Esophagus (tissue), 2 donors: ENCODE results near the gene GNE. TPM values are rescaled to one million over a fixed set of nuclear protein-coding genes. Genes with fewer than 3 reads are reported as not detected.
"Not testable (repeated sequence)": the region's sequence is repeated elsewhere in the genome, so short reads cannot be mapped to it uniquely, and the experiment has no call there.

Experiments used
- H3K27ac ChIP-seq, 2 donors: one replicate each; pipeline ENCODE4 v1.5.1; 2013; ENCODE audit warnings: low read depth in 2 of 2, mild to moderate bottlenecking in 2 of 2, inconsistent platforms in 1 of 2, low read length in 1 of 2, moderate library complexity in 1 of 2
- H3K27me3 ChIP-seq, 2 donors: one replicate each; pipeline ENCODE4 v1.6.1; 2013; ENCODE audit warnings: low read length in 2 of 2, control low read depth in 1 of 2, mild to moderate bottlenecking in 1 of 2; ENCODE audit not compliant: insufficient read depth in 2 of 2, control insufficient read depth in 1 of 2
- H3K36me3 ChIP-seq, 2 donors: one replicate each; pipeline ENCODE4 v1.6.1; 2013; ENCODE audit warnings: low read length in 1 of 2; ENCODE audit not compliant: control insufficient read depth in 2 of 2, insufficient read depth in 2 of 2
- H3K4me1 ChIP-seq, 2 donors: one replicate each; pipeline ENCODE4 v1.6.1; 2013; ENCODE audit warnings: low read length in 1 of 2; ENCODE audit not compliant: control insufficient read depth in 2 of 2, insufficient read depth in 2 of 2
- H3K4me3 ChIP-seq, 2 donors: one replicate each; pipeline ENCODE4 v1.5.1; 2013; ENCODE audit warnings: low read length in 2 of 2, mild to moderate bottlenecking in 2 of 2, low read depth in 1 of 2, moderate library complexity in 1 of 2
- H3K9me3 ChIP-seq, 2 donors: one replicate each; pipeline ENCODE4 v1.6.1; 2013; ENCODE audit warnings: mild to moderate bottlenecking in 2 of 2, low read depth in 1 of 2, low read length in 1 of 2, moderate library complexity in 1 of 2; ENCODE audit not compliant: control insufficient read depth in 2 of 2, insufficient read depth in 1 of 2
- WGBS, 2 donors: extraction: QIAGEN DNeasy Blood & Tissue Kit; methylation state at CpG; one replicate each; pipeline ENCODE4 v1.1.7; 2013; 5-methylcytosine and 5-hydroxymethylcytosine counted together
- polyA plus RNA-seq, 2 donors: library from polyadenylated mRNA; stranded (reverse); fragments of 200-250 nt; gene quantifications; one replicate each; pipeline ENCODE4 v1.2.3, GENCODE V29; 2013
- donor health status: healthy with polysubstance abuse.
- donor health status: Bipolar disorder and iron deficiency.

GNE gene
- polyA plus RNA-seq, 2 donors, result 4.8 to 13.0 TPM

- not testable (repeated sequence) for H3K36me3 ChIP-seq, H3K4me3 ChIP-seq, H3K27ac ChIP-seq, H3K4me1 ChIP-seq, H3K27me3 ChIP-seq, H3K9me3 ChIP-seq
- 66 to 67% methylated on average over 8 of the region's 8 CpGs for WGBS, 2 donors
Measured at GRCh38 chr9:36248061-36248460, 10.2 kb downstream of the GNE start.

DNA sequence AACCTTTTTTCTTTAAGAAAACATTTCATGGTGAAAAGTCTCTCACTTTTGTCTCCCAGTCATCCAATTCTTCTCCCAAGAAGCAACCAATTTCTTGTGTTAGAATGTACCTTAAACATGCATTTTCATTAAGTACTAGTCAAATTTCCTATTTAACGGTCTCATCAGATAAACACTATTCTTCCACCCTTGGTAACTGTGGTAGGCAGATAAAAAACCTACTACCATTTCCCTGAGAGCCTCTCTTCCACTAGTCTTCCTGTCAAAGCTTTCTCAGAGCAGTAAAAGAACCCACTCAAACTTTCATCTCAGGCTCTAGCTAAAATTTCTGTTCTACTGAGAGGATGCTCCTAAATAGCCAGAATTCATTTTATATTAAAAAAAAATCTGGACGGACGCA lies 10.9 kb downstream of the GNE start:
- Histone ChIP-seq H3K4me3 (no peak overlapping the region), H3K9me3 (no peaks in the 10 kb centered on the region), H3K27ac (no peak overlapping the region), H3K36me3 (peaks cover 7% of the 10 kb centered on the region in 2 donors), H3K4me1 (no peaks in the 10 kb centered on the region), H3K27me3 (no peaks in the 10 kb centered on the region)
- WGBS, 2 donors, result 92 to 95% methylated on average over 3 of the region's 3 CpGs

- no peak overlapping the region for H3K4me3 ChIP-seq
- H3K9me3 ChIP-seq, result no peaks in the 10 kb centered on the region
- H3K27ac ChIP-seq, result no peak overlapping the region
- no peaks in the 10 kb centered on the region for H3K27me3 ChIP-seq
- H3K36me3 ChIP-seq, result peaks cover 7% of the 10 kb centered on the region in 2 donors
- 87 to 92% methylated on average over 6 of the region's 6 CpGs for WGBS, 2 donors
- no peaks in the 10 kb centered on the region for H3K4me1 ChIP-seq
Measured at GRCh38 chr9:36245906-36246305, 12.3 kb downstream of the GNE start.

DNA sequence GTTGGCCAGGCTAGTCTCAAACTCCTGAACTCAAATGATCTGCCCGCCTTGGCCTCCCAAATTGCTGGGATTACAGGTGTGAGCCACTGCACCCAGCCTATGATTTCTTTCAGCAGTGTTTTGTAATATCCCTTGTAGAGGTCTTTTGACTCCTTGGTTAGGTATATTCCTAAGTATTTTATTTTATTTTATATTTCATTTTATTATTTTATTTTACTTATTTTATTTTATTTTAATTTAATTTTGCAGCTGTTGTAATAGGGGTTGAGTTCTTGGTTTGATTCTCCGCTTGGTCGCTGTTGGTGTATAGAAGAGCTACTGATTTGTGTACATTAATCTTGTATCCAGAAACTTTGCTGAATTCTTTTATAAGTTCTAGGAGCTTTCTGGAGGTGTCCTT lies 18.6 kb downstream of the GNE start:
- not testable (repeated sequence) for H3K36me3 ChIP-seq
- 97% methylated on average over 3 of the region's 3 CpGs for WGBS, 2 donors

GRCh38 chr9:36239205-36239604 lies 19.0 kb downstream of the GNE start:
- not testable (repeated sequence) for H3K36me3 ChIP-seq, H3K9me3 ChIP-seq, H3K27ac ChIP-seq, H3K27me3 ChIP-seq, H3K4me1 ChIP-seq, H3K4me3 ChIP-seq
- WGBS, 2 donors, result 97 to 100% methylated on average over 7 of the region's 7 CpGs

More for the DNA sequence above, 18.6 kb downstream of the GNE start:
- H3K27ac ChIP-seq, H3K27me3 ChIP-seq, H3K4me1 ChIP-seq, H3K4me3 ChIP-seq, H3K9me3 ChIP-seq: not testable (repeated sequence)

DNA sequence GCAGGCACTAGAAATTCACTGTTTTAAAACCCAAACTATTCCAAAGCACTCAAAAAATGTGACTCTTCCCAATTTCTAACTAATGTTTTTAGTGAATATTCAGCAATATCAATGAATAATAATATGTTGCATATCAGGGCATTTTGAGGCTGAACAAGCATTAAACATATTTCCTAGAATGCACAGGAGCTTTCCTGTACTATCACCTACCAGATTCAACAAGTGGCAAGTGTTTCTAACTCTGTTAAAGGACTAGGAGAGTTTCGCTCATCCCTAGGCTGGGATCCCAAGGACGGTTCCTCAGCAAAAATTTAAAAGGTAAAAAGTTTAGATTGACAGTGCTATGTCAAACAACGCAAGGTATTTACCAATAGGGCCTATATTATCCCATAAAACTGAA lies 21.0 kb downstream of the GNE start:
- Histone ChIP-seq H3K9me3 (no peaks in the 10 kb centered on the region), H3K27ac (no peak overlapping the region), H3K4me3 (no peak overlapping the region), H3K4me1 (no peaks in the 10 kb centered on the region), H3K36me3 (peaks cover 0 to 3% of the 10 kb centered on the region in 2 donors), H3K27me3 (no peaks in the 10 kb centered on the region)
- WGBS, 2 donors, result 96% methylated on average over 3 of the region's 3 CpGs

GRCh38 chr9:36222449-36222848 lies 35.8 kb downstream of the GNE start:
- H3K4me1 ChIP-seq, result peaks cover 0 to 3% of the 10 kb centered on the region in 2 donors
- H3K27ac ChIP-seq, result peak overlapping the region in 1 of 2 donors; percentile 44
- peaks cover 16 to 34% of the 10 kb centered on the region in 2 donors for H3K36me3 ChIP-seq
- H3K9me3 ChIP-seq, result peaks cover 0 to 5% of the 10 kb centered on the region in 2 donors
- no peak overlapping the region for H3K4me3 ChIP-seq
- H3K27me3 ChIP-seq, result no peaks in the 10 kb centered on the region
- 95 to 96% methylated on average over 1 of the region's 1 CpG for WGBS, 2 donors

- WGBS, 2 donors, result 97 to 100% methylated on average over 3 of the region's 3 CpGs
- peaks cover 0 to 5% of the 10 kb centered on the region in 2 donors for H3K9me3 ChIP-seq
- H3K27ac ChIP-seq, result no peak overlapping the region
- H3K27me3 ChIP-seq, result no peaks in the 10 kb centered on the region
- H3K36me3 ChIP-seq, result peaks cover 23 to 37% of the 10 kb centered on the region in 2 donors
- H3K4me1 ChIP-seq, result peaks cover 0 to 3% of the 10 kb centered on the region in 2 donors
- no peak overlapping the region for H3K4me3 ChIP-seq
Measured at GRCh38 chr9:36221667-36222066, 36.6 kb downstream of the GNE start.

- H3K27me3 ChIP-seq, result no peaks in the 10 kb centered on the region
- no peak overlapping the region for H3K27ac ChIP-seq
- H3K4me1 ChIP-seq, result peaks cover 0 to 3% of the 10 kb centered on the region in 2 donors
- H3K36me3 ChIP-seq, result peaks cover 26 to 38% of the 10 kb centered on the region in 2 donors
- 72 to 77% methylated on average over 7 of the region's 7 CpGs for WGBS, 2 donors
- peaks cover 0 to 5% of the 10 kb centered on the region in 2 donors for H3K9me3 ChIP-seq
- no peak overlapping the region for H3K4me3 ChIP-seq
Measured at GRCh38 chr9:36218411-36218901, 39.8 kb downstream of the GNE start.

DNA sequence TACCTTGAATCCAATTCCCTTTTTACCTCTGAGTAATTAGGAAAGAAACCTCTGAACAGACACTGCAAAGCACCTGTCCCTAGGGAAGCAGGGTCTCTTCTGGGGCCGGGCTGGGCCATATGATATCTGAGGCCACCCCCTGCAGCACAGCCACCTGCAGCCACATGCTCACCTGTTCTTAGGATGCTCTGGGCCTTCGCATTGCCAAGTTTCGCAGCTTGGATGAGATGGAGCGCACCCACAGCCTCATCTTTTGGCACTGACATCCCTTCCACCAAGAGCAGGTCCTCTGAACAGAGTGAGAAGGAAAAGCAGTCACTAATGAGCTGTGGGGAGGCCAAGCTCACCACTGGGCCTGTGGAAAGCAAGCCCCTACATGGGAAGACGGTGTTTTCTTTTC lies 40.2 kb downstream of the GNE start:
- Histone ChIP-seq H3K9me3 (peaks cover 0 to 5% of the 10 kb centered on the region in 2 donors), H3K27me3 (no peaks in the 10 kb centered on the region), H3K36me3 (peaks cover 30 to 42% of the 10 kb centered on the region in 2 donors), H3K4me1 (peaks cover 0 to 3% of the 10 kb centered on the region in 2 donors), H3K4me3 (no peak overlapping the region), H3K27ac (no peak overlapping the region)
- WGBS, 2 donors, result 89 to 91% methylated on average over 5 of the region's 5 CpGs
